ENCODE results near the gene PRKG1.

DNA sequence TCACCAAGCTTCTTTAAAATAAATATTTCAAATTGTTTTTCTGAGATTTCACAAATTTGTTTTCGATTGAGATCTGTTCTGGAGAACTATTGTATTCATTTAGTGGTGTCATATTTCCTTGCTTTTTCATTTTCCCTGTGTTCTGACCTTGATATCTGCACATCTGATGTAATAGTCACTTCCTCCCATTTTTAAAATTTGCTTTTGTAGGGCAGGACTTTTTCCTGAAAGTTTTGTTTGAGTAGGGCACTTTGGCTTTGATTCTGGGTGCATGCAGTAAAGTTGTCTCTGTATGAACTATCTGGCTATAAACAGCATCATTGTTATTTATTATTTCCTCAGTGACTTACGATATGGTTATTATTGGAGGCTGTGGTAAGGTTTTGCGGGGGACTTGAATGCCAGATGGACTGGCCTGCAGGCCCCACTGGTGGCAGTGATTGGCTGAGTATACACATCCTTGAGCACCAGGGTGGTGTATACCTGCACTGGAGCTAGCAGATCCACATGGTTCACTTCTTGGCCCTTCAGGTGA is 541.5 kb downstream of the PRKG1 start:
- TF ChIP-seq, protein P1, sequence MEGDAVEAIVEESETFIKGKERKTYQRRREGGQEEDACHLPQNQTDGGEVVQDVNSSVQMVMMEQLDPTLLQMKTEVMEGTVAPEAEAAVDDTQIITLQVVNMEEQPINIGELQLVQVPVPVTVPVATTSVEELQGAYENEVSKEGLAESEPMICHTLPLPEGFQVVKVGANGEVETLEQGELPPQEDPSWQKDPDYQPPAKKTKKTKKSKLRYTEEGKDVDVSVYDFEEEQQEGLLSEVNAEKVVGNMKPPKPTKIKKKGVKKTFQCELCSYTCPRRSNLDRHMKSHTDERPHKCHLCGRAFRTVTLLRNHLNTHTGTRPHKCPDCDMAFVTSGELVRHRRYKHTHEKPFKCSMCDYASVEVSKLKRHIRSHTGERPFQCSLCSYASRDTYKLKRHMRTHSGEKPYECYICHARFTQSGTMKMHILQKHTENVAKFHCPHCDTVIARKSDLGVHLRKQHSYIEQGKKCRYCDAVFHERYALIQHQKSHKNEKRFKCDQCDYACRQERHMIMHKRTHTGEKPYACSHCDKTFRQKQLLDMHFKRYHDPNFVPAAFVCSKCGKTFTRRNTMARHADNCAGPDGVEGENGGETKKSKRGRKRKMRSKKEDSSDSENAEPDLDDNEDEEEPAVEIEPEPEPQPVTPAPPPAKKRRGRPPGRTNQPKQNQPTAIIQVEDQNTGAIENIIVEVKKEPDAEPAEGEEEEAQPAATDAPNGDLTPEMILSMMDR (optimal IDR thresholded peaks at IDR 0.05 in 1 of 3, IDR thresholded peaks at IDR 0.05 in 1 of 3, conservative IDR thresholded peaks at IDR 0.05 in 1 of 3; ENCODE audit: extremely low read depth in 1 of 3, insufficient read depth in 2 of 3, low read length in 3 of 3) = no peak
- TF ChIP-seq EZH2 (IDR thresholded peaks at IDR 0.05; ENCODE audit: low read length) = no peak

All from keratinocyte (primary cell).